Panc1 (cell line): ENCODE data around the gene TSHZ3.

Experiments used
- POLR2AphosphoS5 ChIP-seq: IDR thresholded peaks from 2 replicates; pipeline ENCODE4 v1.6.1; 2012; ENCODE audit warnings: mild to moderate bottlenecking, low read depth, low read length, moderate library complexity
- TF ChIP-seq, protein P1 (sequence below): fragments of 450-650 bp; IDR thresholded peaks from 2 replicates; pipeline ENCODE4 v1.5.1; 2017; ENCODE audit warnings: mild to moderate bottlenecking

DNA sequence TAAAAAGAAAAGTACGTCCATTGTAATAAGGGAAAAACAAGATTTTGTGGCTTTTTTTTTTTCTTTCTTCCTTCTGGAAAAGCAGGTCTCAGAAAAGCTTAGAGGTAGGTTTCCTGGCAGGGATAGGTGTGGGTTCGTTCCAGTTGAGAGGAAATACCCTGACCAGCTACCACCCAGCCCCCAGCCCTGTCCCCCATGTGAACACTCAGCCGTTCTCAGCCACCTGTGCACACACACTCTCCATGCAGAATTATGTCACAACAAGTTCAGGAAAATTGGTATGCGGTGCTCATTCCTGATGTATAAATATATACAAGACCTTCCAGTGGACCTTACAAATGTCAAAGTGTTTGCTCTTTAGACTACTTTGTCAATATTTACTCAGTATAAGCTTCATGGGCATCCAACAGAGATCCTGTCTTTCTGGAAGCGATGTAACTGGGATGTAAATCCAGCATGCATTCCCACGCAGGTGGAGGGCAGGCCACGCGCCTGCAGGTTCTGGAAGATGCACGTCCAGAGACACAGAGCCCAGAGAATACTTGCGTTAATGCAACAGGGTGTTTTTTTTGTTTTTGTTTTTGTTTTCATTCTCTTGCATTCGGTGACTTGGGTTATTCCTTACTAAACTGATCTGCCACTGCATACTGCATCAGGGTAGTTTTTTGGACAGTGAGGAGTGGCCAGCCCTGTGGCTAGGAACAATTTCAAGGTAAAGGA is 68.8 kb downstream of the TSHZ3 start:
- TF ChIP-seq, protein P1, sequence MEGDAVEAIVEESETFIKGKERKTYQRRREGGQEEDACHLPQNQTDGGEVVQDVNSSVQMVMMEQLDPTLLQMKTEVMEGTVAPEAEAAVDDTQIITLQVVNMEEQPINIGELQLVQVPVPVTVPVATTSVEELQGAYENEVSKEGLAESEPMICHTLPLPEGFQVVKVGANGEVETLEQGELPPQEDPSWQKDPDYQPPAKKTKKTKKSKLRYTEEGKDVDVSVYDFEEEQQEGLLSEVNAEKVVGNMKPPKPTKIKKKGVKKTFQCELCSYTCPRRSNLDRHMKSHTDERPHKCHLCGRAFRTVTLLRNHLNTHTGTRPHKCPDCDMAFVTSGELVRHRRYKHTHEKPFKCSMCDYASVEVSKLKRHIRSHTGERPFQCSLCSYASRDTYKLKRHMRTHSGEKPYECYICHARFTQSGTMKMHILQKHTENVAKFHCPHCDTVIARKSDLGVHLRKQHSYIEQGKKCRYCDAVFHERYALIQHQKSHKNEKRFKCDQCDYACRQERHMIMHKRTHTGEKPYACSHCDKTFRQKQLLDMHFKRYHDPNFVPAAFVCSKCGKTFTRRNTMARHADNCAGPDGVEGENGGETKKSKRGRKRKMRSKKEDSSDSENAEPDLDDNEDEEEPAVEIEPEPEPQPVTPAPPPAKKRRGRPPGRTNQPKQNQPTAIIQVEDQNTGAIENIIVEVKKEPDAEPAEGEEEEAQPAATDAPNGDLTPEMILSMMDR, result no peak
- no peak for TF ChIP-seq POLR2AphosphoS5
